ENCODE results near the gene CAMTA1. TPM values are rescaled to one million over a fixed set of nuclear protein-coding genes. Genes with fewer than 3 reads are reported as not detected.

CAMTA1 gene
- total and polyA plus RNA-seq, 12 donors: 123 to 265 (median 142) TPM

DNA sequence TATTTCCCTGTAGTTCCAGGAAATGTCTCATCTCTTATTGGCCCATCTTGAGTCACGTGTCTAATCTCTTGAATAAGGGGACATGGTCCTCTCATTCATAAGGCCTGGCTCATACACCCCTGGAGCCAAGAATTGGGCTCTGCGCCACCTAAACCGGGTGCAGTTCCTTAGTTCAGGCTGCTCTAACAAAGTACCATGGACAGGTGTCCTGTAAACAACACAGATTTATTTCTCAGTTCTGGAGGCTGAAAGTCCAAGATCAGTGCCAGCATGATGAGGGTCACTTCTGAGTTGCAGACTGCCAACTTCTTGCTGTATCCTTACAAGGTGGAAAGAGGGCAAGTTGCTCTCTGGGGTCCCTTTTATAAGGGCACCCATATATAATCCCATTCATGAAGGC is 925.6 kb downstream of the CAMTA1 start:
- no peak for ATAC-seq
- no peak for TF ChIP-seq CTCF (IDR thresholded peaks at IDR 0.05)
- H3K27me3 ChIP-seq: peaks cover 0 to 24% (median 0%) of the 10 kb centered on the region in 7 donors
- intact Hi-C loops (cut with DNase I): no loop called here
- H3K27ac ChIP-seq: no peak overlapping the region
- no peaks in the 10 kb centered on the region for H3K9me3 ChIP-seq
- DNase-seq: no peak
- H3K4me3 ChIP-seq: no peak overlapping the region
- peaks cover 0 to 3% (median 1%) of the 10 kb centered on the region in 9 donors for H3K4me1 ChIP-seq
- WGBS, 2 donors: 78 to 92% methylated on average over 3 of the region's 3 CpGs
- no peaks in the 10 kb centered on the region for H3K36me3 ChIP-seq

GRCh38 chr1:7712731-7713323 is 927.6 kb downstream of the CAMTA1 start:
- H3K27ac ChIP-seq: no peak overlapping the region
- H3K4me1 ChIP-seq: no peaks in the 10 kb centered on the region
- no peaks in the 10 kb centered on the region for H3K9me3 ChIP-seq
- TF ChIP-seq CTCF (IDR thresholded peaks at IDR 0.05): no peak
- H3K27me3 ChIP-seq: peaks cover 0 to 5% (median 0%) of the 10 kb centered on the region in 7 donors
- no peak for DNase-seq
- no peak for ATAC-seq
- intact Hi-C loops (cut with DNase I): no loop called here
- no peaks in the 10 kb centered on the region for H3K36me3 ChIP-seq
- 90 to 91% methylated on average over 8 of the region's 8 CpGs for WGBS, 2 donors
- H3K4me3 ChIP-seq: no peak overlapping the region

DNA sequence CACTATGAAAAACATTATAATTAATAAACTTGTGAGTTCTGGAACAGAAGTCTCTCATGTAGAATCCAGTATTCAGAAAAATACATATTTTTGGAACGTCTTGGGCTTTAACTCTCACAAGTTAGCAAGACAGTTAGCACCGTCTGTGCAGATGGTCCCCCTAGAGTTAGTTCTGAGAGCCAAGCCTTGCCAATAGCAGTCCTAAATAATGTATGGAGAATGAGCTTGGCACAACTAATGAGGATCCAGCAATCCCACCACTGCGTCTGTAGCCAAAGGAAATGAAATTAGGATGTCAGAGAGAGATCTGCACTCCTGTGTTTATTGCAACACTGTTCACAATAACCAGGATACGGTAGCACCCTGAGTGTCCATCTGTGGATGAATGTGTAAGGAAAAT is 931.3 kb downstream of the CAMTA1 start:
- Histone ChIP-seq H3K4me1 (peaks cover 0 to 15% (median 3%) of the 10 kb centered on the region in 9 donors), H3K36me3 (no peaks in the 10 kb centered on the region), H3K4me3 (no peak overlapping the region), H3K27ac (no peak overlapping the region), H3K27me3 (no peaks in the 10 kb centered on the region), H3K9me3 (no peaks in the 10 kb centered on the region)
- ATAC-seq: no peak
- intact Hi-C loops (cut with DNase I): no loop called here
- 82 to 86% methylated on average over 4 of the region's 4 CpGs for WGBS, 2 donors
- no peak for TF ChIP-seq CTCF (IDR thresholded peaks at IDR 0.05)
- DNase-seq: no peak

DNA sequence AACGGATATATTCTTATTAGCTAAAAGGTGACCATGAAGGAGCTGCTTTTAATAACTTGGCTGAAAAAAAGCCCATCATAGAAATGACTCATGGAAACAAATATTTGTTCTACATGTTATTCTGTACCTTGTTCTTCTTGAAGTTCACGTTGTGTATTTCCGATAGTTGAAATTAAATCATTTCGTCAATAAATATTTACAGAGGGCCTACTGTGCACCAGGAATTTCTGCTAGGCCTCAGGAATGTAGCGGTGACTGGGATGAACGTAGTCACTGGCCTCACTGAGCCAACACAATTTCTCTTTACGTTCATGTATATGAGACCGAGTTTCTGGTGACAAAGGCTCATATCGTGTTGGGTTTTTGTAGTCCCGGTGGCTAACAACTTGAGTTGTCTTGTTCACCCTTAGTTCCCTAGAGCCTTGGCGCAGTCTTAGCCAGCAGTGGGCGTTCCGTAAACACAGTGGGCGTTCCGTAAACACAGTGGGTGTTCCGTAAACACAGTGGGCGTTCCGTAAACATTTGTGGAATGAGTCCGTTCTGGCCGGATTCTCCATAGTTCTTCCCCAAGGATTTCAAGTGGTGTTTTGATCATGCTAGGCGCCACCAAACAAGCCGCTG is 932.6 kb downstream of the CAMTA1 start:
- intact Hi-C loops (cut with DNase I): no loop called here
- Histone ChIP-seq H3K4me1 (peaks cover 0 to 25% (median 14%) of the 10 kb centered on the region in 9 donors), H3K27ac (no peak overlapping the region), H3K4me3 (no peak overlapping the region), H3K27me3 (no peaks in the 10 kb centered on the region), H3K9me3 (no peaks in the 10 kb centered on the region), H3K36me3 (no peaks in the 10 kb centered on the region)
- TF ChIP-seq CTCF (IDR thresholded peaks at IDR 0.05): no peak
- DNase-seq (no peak), ATAC-seq (no peak)
- 92 to 94% methylated on average over 22 of the region's 22 CpGs for WGBS, 2 donors
